WERI-Rb-1 (cell line): ENCODE data around the gene LRRC8E.
A peak's percentile ranks its signal among the peaks of the same experiment; 100 is the strongest.

Experiments
- DNase-seq: peaks from one replicate; pipeline ENCODE4 v3.0.0-alpha.2; 2020
- H3K27ac ChIP-seq: fragments of 250-450 bp; sonication (Bioruptor Pico); 2 replicates; pipeline ENCODE4 v1.5.1; 2020; ENCODE audit warnings: mild to moderate bottlenecking, moderate library complexity
- H3K27me3 ChIP-seq: fragments of 250-450 bp; sonication (Bioruptor Pico); 2 replicates; pipeline ENCODE4 v1.5.1; 2021; ENCODE audit warnings: mild to moderate bottlenecking, low read depth, moderate library complexity; ENCODE audit not compliant: insufficient read depth, severe bottlenecking
- H3K36me3 ChIP-seq: fragments of 250-450 bp; sonication (Bioruptor Pico); 2 replicates; pipeline ENCODE4 v1.5.1; 2020; ENCODE audit warnings: mild to moderate bottlenecking, moderate library complexity
- H3K4me3 ChIP-seq: 2 replicates; pipeline ENCODE4 v1.5.1; 2011; ENCODE audit warnings: low read depth, mild to moderate bottlenecking, control low read depth, low read length
- H3K9me3 ChIP-seq: fragments of 250-450 bp; sonication (Bioruptor Pico); 2 replicates; pipeline ENCODE4 v1.5.1; 2021; ENCODE audit warnings: mild to moderate bottlenecking, moderate library complexity; ENCODE audit not compliant: severe bottlenecking
- CTCF ChIP-seq: IDR thresholded peaks from 2 replicates; pipeline ENCODE4 v1.5.1; 2011; ENCODE audit warnings: low read depth, mild to moderate bottlenecking, control low read depth, inconsistent platforms, low read length

LRRC8E gene

GRCh38 chr19:7907544-7907943 lies 19.2 kb downstream of the LRRC8E start:
- DNase-seq: no peak
- no peak for TF ChIP-seq CTCF
- Histone ChIP-seq H3K9me3 (no peaks in the 10 kb centered on the region), H3K27ac (no peak overlapping the region), H3K36me3 (peaks cover 53% of the 10 kb centered on the region), H3K27me3 (no peaks in the 10 kb centered on the region), H3K4me3 (no peak overlapping the region)

GRCh38 chr19:7908078-7908699 lies 19.9 kb downstream of the LRRC8E start:
- Histone ChIP-seq H3K9me3 (no peaks in the 10 kb centered on the region), H3K27me3 (no peaks in the 10 kb centered on the region), H3K4me3 (no peak overlapping the region), H3K27ac (no peak overlapping the region), H3K36me3 (peaks cover 56% of the 10 kb centered on the region)
- TF ChIP-seq CTCF: 0 out of 2 replicates have a peak, but pooled peaks have one; percentile 0
- no peak for DNase-seq

- Histone ChIP-seq H3K27me3 (no peaks in the 10 kb centered on the region), H3K27ac (no peak overlapping the region), H3K9me3 (no peaks in the 10 kb centered on the region), H3K4me3 (no peak overlapping the region), H3K36me3 (peaks cover 56% of the 10 kb centered on the region)
- no peak for TF ChIP-seq CTCF
- DNase-seq: no peak
Observed at GRCh38 chr19:7908742-7909461, 20.6 kb downstream of the LRRC8E start.

DNA sequence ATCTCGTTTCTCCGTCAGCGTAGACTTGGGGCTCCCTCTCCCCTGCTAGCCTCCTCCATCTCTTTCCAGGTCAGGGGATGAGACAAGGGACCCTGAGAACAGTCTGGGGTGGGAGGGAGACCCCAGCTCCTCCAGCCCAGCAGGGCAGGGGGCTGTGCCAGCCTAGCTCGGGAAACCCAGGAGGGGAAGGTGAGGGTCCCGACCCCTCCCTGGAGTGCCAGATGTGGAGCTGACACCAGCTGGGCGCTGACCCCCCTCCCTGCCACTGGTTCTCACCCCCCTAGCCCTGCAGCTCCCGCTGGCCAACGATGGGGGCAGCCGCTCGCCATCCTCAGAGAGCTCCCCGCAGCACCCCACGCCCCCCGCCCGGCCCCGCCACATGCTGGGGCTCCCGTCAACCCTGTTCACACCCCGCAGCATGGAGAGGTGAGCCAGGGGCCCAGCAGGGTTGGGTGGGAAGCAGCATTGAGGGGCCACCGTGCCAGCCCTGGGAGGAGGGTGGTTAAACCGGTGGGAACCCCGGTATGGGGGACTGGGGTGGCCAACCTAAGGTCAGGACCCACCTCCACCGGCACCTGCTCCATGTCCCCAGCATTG lies 21.3 kb downstream of the LRRC8E start:
- Histone ChIP-seq H3K36me3 (peaks cover 55% of the 10 kb centered on the region), H3K27ac (no peak overlapping the region), H3K27me3 (no peaks in the 10 kb centered on the region), H3K4me3 (no peak overlapping the region), H3K9me3 (no peaks in the 10 kb centered on the region)
- TF ChIP-seq CTCF: no peak
- DNase-seq: no peak

- H3K36me3 ChIP-seq: peaks cover 48% of the 10 kb centered on the region
- no peak overlapping the region for H3K27ac ChIP-seq
- DNase-seq: no peak
- no peak for TF ChIP-seq CTCF
- no peaks in the 10 kb centered on the region for H3K9me3 ChIP-seq
- H3K4me3 ChIP-seq: no peak overlapping the region
- H3K27me3 ChIP-seq: no peaks in the 10 kb centered on the region
Observed at GRCh38 chr19:7910321-7911161, 22.2 kb downstream of the LRRC8E start.
